Neural cell (in vitro differentiated cells): ENCODE data around the gene CACNB2. TPM values are rescaled to one million over a fixed set of nuclear protein-coding genes. Genes with fewer than 3 reads are reported as not detected.

Source experiments
- H2AFZ ChIP-seq: fragments of 200-600, 300-800 bp; sonication (generic), shearing (Covaris generic); 2 replicates; pipeline ENCODE4 v1.6.0; 2014; ENCODE audit warnings: low read depth, mild to moderate bottlenecking, antibody characterized with exemption, low read length, moderate library complexity
- H3F3A ChIP-seq: fragments of 200-600 bp; shearing (Covaris generic); 2 replicates; pipeline ENCODE4 v1.6.1; 2016; ENCODE audit warnings: mild to moderate bottlenecking, moderate library complexity, mixed read lengths, antibody characterized with exemption, low read length; ENCODE audit not compliant: insufficient read depth, poor library complexity, severe bottlenecking
- H3K27ac ChIP-seq: fragments of 200-600, 300-800 bp; sonication (generic), shearing (Covaris generic); 2 replicates; pipeline ENCODE4 v1.5.1; 2014; ENCODE audit warnings: mild to moderate bottlenecking, low read length, moderate library complexity
- H3K27me3 ChIP-seq: fragments of 300-800, 200-600 bp; sonication (generic), shearing (Covaris generic); 2 replicates; pipeline ENCODE4 v1.6.0; 2014; ENCODE audit warnings: mild to moderate bottlenecking, low read depth, low read length, moderate library complexity; ENCODE audit not compliant: insufficient read depth
- H3K36me3 ChIP-seq: fragments of 300-800, 200-600 bp; sonication (generic), shearing (Covaris generic); 2 replicates; pipeline ENCODE4 v1.5.1; 2014; ENCODE audit warnings: mild to moderate bottlenecking, antibody characterized with exemption, low read length, moderate library complexity; ENCODE audit not compliant: insufficient read depth
- H3K4me2 ChIP-seq: fragments of 300-800, 200-600 bp; sonication (generic), shearing (Covaris generic); 2 replicates; pipeline ENCODE4 v1.6.0; 2014; ENCODE audit warnings: mild to moderate bottlenecking, low read length
- H3K4me3 ChIP-seq: fragments of 300-800, 200-600 bp; sonication (generic), shearing (Covaris generic); 2 replicates; pipeline ENCODE4 v1.5.1; 2014; ENCODE audit warnings: mild to moderate bottlenecking, low read length, moderate library complexity
- H3K79me2 ChIP-seq: fragments of 200-600 bp; shearing (Covaris generic); replicated peaks from 2 replicates; pipeline ENCODE4 v1.6.0; 2014; ENCODE audit warnings: mild to moderate bottlenecking, low read length, moderate library complexity; ENCODE audit not compliant: insufficient read depth
- H3K9ac ChIP-seq: fragments of 300-800, 200-600 bp; sonication (generic), shearing (Covaris generic); 2 replicates; pipeline ENCODE4 v1.6.1; 2016; ENCODE audit warnings: mild to moderate bottlenecking, low read length, mixed read lengths
- H3K9me2 ChIP-seq: fragments of 200-600 bp; shearing (Covaris generic); 2 replicates; pipeline ENCODE4 v1.6.1; 2016; ENCODE audit warnings: mild to moderate bottlenecking, low read length, mixed read lengths; ENCODE audit not compliant: insufficient read depth
- H3K9me3 ChIP-seq: fragments of 200-600, 300-800 bp; sonication (generic), shearing (Covaris generic); 2 replicates; pipeline ENCODE4 v1.6.1; 2016; ENCODE audit warnings: mild to moderate bottlenecking, mixed run types, low read length, moderate library complexity, mixed read lengths
- H4K20me1 ChIP-seq: fragments of 200-600 bp; shearing (Covaris generic); 2 replicates; pipeline ENCODE4 v1.6.1; 2016; ENCODE audit warnings: mild to moderate bottlenecking, mixed run types; ENCODE audit not compliant: insufficient read depth
- CTCF ChIP-seq: fragments of 450-650 bp; IDR thresholded peaks from 2 replicates; pipeline ENCODE4 v1.5.1; 2014; ENCODE audit warnings: antibody characterized with exemption, mild to moderate bottlenecking, moderate library complexity; ENCODE audit not compliant: poor library complexity, severe bottlenecking
- EP300 ChIP-seq: fragments of 450-650 bp; conservative IDR thresholded peaks from 2 replicates; pipeline ENCODE4 v1.6.1; 2014; ENCODE audit warnings: antibody characterized with exemption, mild to moderate bottlenecking, moderate library complexity; ENCODE audit not compliant: poor library complexity, severe bottlenecking
- EZH2 ChIP-seq: fragments of 200-600, 300-800 bp; shearing (Covaris generic), sonication (generic); IDR thresholded peaks from 2 replicates; pipeline ENCODE4 v1.6.1; 2014; ENCODE audit warnings: antibody characterized with exemption, low read length, borderline replicate concordance, mild to moderate bottlenecking; ENCODE audit not compliant: insufficient read depth, poor library complexity, severe bottlenecking
- MXI1 ChIP-seq: fragments of 450-650 bp; conservative IDR thresholded peaks from 2 replicates; pipeline ENCODE4 v1.6.1; 2014; ENCODE audit warnings: antibody characterized with exemption, mild to moderate bottlenecking; ENCODE audit not compliant: poor library complexity, severe bottlenecking
- POLR2AphosphoS5 ChIP-seq: IDR thresholded peaks from 2 replicates; pipeline ENCODE4 v1.6.1; 2012
- RAD21 ChIP-seq: fragments of 450-650 bp; conservative IDR thresholded peaks from 2 replicates; pipeline ENCODE4 v1.6.1; 2014; ENCODE audit warnings: antibody characterized with exemption, mild to moderate bottlenecking, moderate library complexity
- REST ChIP-seq: IDR thresholded peaks from 2 replicates; pipeline ENCODE4 v1.6.1; 2012; ENCODE audit warnings: borderline replicate concordance
- SMC3 ChIP-seq: fragments of 450-650 bp; conservative IDR thresholded peaks from 2 replicates; pipeline ENCODE4 v1.6.1; 2014; ENCODE audit warnings: antibody characterized with exemption, mild to moderate bottlenecking, moderate library complexity; ENCODE audit not compliant: poor library complexity
- TAF1 ChIP-seq: IDR thresholded peaks from 2 replicates; pipeline ENCODE4 v1.6.1; 2012; ENCODE audit warnings: low read depth
- polyA plus RNA-seq: library from polyadenylated mRNA; depleted of rRNA; stranded (reverse); fragments of >200 nt; gene quantifications from 2 replicates; pipeline ENCODE4 v1.2.3, GENCODE V29; 2014

CACNB2 gene
- polyA plus RNA-seq, 1 donor from 2014 or later: 14.3 TPM

GRCh38 chr10:18246967-18247366, 106.7 kb downstream of the CACNB2 start:
- Histone ChIP-seq H3K9ac (no peak overlapping the region), H3F3A (no peaks in the 10 kb centered on the region), H3K79me2 (no peaks in the 10 kb centered on the region), H3K27me3 (no peaks in the 10 kb centered on the region), H4K20me1 (no peaks in the 10 kb centered on the region), H2AFZ (no peak overlapping the region), H3K27ac (no peak overlapping the region), H3K9me3 (no peaks in the 10 kb centered on the region), H3K4me3 (no peak overlapping the region), H3K4me2 (no peak overlapping the region), H3K36me3 (no peaks in the 10 kb centered on the region), H3K9me2 (no peaks in the 10 kb centered on the region)
- TF ChIP-seq EZH2 (no peak), MXI1 (no peak), TAF1 (no peak), CTCF (no peak), RAD21 (no peak), POLR2AphosphoS5 (no peak), EP300 (no peak), REST (no peak), SMC3 (no peak)

GRCh38 chr10:18252086-18252485, 111.9 kb downstream of the CACNB2 start:
- H3F3A ChIP-seq: no peaks in the 10 kb centered on the region

More at GRCh38 chr10:18252086-18252485, 111.9 kb downstream of the CACNB2 start:
- Histone ChIP-seq H3K4me3 (no peak overlapping the region), H3K9ac (no peak overlapping the region), H3K27me3 (no peaks in the 10 kb centered on the region), H4K20me1 (no peaks in the 10 kb centered on the region), H3K9me2 (no peaks in the 10 kb centered on the region), H2AFZ (no peak overlapping the region), H3K27ac (no peak overlapping the region), H3K36me3 (no peaks in the 10 kb centered on the region), H3K4me2 (no peak overlapping the region), H3K79me2 (no peaks in the 10 kb centered on the region), H3K9me3 (no peaks in the 10 kb centered on the region)
- TF ChIP-seq EP300 (no peak), EZH2 (no peak), SMC3 (no peak), CTCF (no peak), RAD21 (no peak), REST (no peak)
